Fibroblast of mammary gland (primary cell): Measurements from ENCODE around the gene LDAF1.

ENCODE experiments used
- DNase-seq: peaks from one replicate; pipeline ENCODE4 v3.0.0-alpha.2; 2010; ENCODE audit warnings: low read depth
- H3K4me3 ChIP-seq: 2 replicates; pipeline ENCODE4 v1.5.1; 2011; ENCODE audit warnings: low read depth, mild to moderate bottlenecking, low read length, moderate library complexity; ENCODE audit not compliant: control insufficient read depth
- CTCF ChIP-seq: conservative IDR thresholded peaks from 2 replicates; pipeline ENCODE4 v1.5.1; 2011; ENCODE audit warnings: low read depth, low read length, inconsistent platforms; ENCODE audit not compliant: control insufficient read depth, insufficient read depth

LDAF1 gene

GRCh38 chr16:21197112-21197511 lies 38.6 kb downstream of the LDAF1 start:
- DNase-seq: no peak
- H3K4me3 ChIP-seq: no peak overlapping the region
- no peak for TF ChIP-seq CTCF

- DNase-seq: no peak
- TF ChIP-seq CTCF: no peak
- no peak overlapping the region for H3K4me3 ChIP-seq
Measured at GRCh38 chr16:21197621-21198020, 39.1 kb downstream of the LDAF1 start.

- TF ChIP-seq CTCF: no peak
- H3K4me3 ChIP-seq: no peak overlapping the region
- no peak for DNase-seq
Measured at GRCh38 chr16:21199607-21200218, 41.2 kb downstream of the LDAF1 start.

- no peak overlapping the region for H3K4me3 ChIP-seq
- no peak for TF ChIP-seq CTCF
- no peak for DNase-seq
Measured at GRCh38 chr16:21203155-21203797, 44.8 kb downstream of the LDAF1 start.

- no peak for DNase-seq
- H3K4me3 ChIP-seq: no peak overlapping the region
- no peak for TF ChIP-seq CTCF
Measured at GRCh38 chr16:21205303-21205702, 46.8 kb downstream of the LDAF1 start.

- no peak for TF ChIP-seq CTCF
- no peak for DNase-seq
- H3K4me3 ChIP-seq: no peak overlapping the region
Measured at GRCh38 chr16:21206550-21206949, 48.1 kb downstream of the LDAF1 start.
